Retinal pigment epithelial cell (primary cell): Measurements from ENCODE around the gene SERPINB1.

Source experiments
- DNase-seq: peaks from one replicate; pipeline ENCODE4 v3.0.0-alpha.2; 2010; ENCODE audit warnings: low read depth
- H3K4me3 ChIP-seq: 2 replicates; pipeline ENCODE4 v1.5.1; 2011; ENCODE audit warnings: mild to moderate bottlenecking, low read length, control low read depth, moderate library complexity
- TF ChIP-seq, protein P1 (sequence below): conservative IDR thresholded peaks from 2 replicates; pipeline ENCODE4 v1.5.1; 2011; ENCODE audit warnings: low read depth, low read length, control low read depth, inconsistent platforms

Gene SERPINB1

DNA sequence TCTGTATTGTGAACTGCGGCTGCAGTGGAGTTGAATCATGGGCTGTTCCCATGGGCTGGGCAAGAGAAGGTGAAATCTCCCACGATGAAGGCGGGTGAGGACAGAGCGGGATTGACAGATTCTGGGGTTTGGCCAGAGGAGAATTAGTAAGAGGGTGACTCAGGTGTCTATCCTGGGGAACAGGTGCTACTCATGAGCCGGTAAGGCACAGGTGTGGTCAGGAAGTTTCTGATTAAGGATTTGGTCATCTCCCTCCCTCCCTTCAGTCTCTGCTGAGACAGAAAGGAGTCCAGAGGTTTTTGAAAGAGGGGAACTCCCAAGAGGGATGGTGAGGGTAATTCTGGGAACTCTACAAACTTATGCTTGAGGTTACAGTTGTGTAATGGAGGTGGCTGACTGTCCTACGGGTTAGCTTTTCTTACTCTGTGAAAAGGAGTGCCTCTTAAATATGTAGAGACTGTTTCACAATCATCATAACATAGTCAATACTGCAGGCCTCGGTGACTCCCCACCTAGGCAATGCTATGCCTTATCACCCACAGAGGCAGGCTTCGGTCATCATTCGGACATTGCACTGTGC, 31.5 kb downstream of the SERPINB1 start:
- TF ChIP-seq, protein P1, sequence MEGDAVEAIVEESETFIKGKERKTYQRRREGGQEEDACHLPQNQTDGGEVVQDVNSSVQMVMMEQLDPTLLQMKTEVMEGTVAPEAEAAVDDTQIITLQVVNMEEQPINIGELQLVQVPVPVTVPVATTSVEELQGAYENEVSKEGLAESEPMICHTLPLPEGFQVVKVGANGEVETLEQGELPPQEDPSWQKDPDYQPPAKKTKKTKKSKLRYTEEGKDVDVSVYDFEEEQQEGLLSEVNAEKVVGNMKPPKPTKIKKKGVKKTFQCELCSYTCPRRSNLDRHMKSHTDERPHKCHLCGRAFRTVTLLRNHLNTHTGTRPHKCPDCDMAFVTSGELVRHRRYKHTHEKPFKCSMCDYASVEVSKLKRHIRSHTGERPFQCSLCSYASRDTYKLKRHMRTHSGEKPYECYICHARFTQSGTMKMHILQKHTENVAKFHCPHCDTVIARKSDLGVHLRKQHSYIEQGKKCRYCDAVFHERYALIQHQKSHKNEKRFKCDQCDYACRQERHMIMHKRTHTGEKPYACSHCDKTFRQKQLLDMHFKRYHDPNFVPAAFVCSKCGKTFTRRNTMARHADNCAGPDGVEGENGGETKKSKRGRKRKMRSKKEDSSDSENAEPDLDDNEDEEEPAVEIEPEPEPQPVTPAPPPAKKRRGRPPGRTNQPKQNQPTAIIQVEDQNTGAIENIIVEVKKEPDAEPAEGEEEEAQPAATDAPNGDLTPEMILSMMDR, result no peak
- H3K4me3 ChIP-seq, result no peak overlapping the region
- no peak for DNase-seq

DNA sequence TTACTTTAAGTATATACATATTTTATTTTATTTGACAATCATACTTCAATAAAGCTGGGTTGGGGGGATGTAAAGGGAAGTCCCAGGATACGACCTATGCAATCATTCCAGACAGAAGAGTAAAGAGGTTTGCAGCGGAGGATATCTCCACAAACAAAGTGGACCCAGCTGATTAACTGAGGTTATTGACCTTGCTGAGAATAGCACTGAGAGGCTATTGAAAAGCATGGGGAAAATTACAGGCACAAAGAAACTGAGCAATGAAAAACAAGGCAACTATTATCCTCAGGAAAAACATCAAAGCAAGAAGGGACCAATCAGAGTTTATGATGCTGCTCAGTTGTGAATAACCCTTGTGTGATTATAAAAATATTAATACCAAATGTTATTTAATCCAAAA, 32.6 kb downstream of the SERPINB1 start:
- DNase-seq, result no peak
- no peak overlapping the region for H3K4me3 ChIP-seq
- TF ChIP-seq, protein P1, result no peak

- no peak for DNase-seq
- TF ChIP-seq, protein P1, result no peak
These were observed 34.1 kb downstream of the SERPINB1 start for GRCh38 chr6:2807342-2808090.

GRCh38 chr6:2806644-2807043, 35.0 kb downstream of the SERPINB1 start:
- TF ChIP-seq, protein P1, result no peak
- H3K4me3 ChIP-seq, result no peak overlapping the region
- no peak for DNase-seq

More at GRCh38 chr6:2807342-2808090, 34.1 kb downstream of the SERPINB1 start:
- H3K4me3 ChIP-seq, result no peak overlapping the region

- TF ChIP-seq, protein P1, result no peak
- no peak for DNase-seq
- H3K4me3 ChIP-seq, result no peak overlapping the region
These were observed 36.6 kb downstream of the SERPINB1 start for GRCh38 chr6:2805031-2805430.

DNA sequence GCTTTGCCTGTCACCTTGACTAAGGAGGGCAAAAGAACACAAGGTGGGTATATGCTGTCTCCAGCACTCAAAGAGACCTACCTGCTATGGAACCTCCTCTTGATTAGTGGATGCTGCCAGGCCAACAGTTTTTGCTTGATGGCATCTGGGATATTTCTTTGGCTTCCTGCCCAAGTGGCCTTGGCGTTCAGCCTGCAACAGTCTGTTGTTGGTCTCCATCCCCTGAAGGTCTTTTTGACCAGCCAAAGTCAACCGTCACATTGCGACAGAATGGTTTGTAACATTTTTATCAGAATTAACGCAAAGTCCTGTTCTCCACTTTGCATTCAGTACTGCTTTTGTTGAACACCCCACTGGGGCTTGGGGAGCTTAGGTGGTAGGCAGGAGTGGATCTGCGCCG, 37.1 kb downstream of the SERPINB1 start:
- DNase-seq, result no peak
- TF ChIP-seq, protein P1, result no peak
- H3K4me3 ChIP-seq, result no peak overlapping the region
